Astrocyte (in vitro differentiated cells and primary cell): ENCODE results near the gene ZC3H12C. TPM values are rescaled to one million over a fixed set of nuclear protein-coding genes. Genes with fewer than 3 reads are reported as not detected.
A peak's percentile ranks its signal among the peaks of the same experiment; 100 is the strongest.

Experiments used
- DNase-seq: peaks from one replicate; pipeline ENCODE4 v3.0.0-alpha.2; 2010; ENCODE audit warnings: low read depth
- FAIRE-seq: peaks from 2 replicates; lab custom pipeline; 2011; peaks lifted over from hg19 to GRCh38; lab: Jason Lieb, UNC
- H2AFZ ChIP-seq: 2 replicates; pipeline ENCODE4 v1.6.0; 2012; ENCODE audit warnings: low read depth, low read length, inconsistent platforms
- H3K27ac ChIP-seq: 2 replicates; pipeline ENCODE4 v1.5.1; 2011; ENCODE audit warnings: low read depth, low read length, inconsistent platforms
- H3K27me3 ChIP-seq: 2 replicates; pipeline ENCODE4 v1.6.0; 2011; ENCODE audit warnings: low read length, inconsistent platforms; ENCODE audit not compliant: insufficient read depth
- H3K36me3 ChIP-seq: 2 replicates; pipeline ENCODE4 v1.5.1; 2011; ENCODE audit warnings: low read length, inconsistent platforms; ENCODE audit not compliant: insufficient read depth
- H3K4me1 ChIP-seq: 2 replicates; pipeline ENCODE4 v1.5.1; 2011; ENCODE audit warnings: low read length, inconsistent platforms; ENCODE audit not compliant: insufficient read depth
- H3K4me2 ChIP-seq: 2 replicates; pipeline ENCODE4 v1.6.0; 2012; ENCODE audit warnings: low read length, inconsistent platforms
- H3K4me3 ChIP-seq: 2 replicates; pipeline ENCODE4 v1.5.1; 2011; ENCODE audit warnings: low read depth, mild to moderate bottlenecking, low read length, inconsistent platforms; ENCODE audit not compliant: insufficient read depth
- H3K79me2 ChIP-seq: 2 replicates; pipeline ENCODE4 v1.6.0; 2012; ENCODE audit warnings: mild to moderate bottlenecking, low read length, inconsistent platforms; ENCODE audit not compliant: insufficient read depth
- H3K9ac ChIP-seq: 2 replicates; pipeline ENCODE4 v1.6.0; 2012; ENCODE audit warnings: mild to moderate bottlenecking, low read length, inconsistent platforms
- H3K9me3 ChIP-seq: 2 replicates; pipeline ENCODE4 v1.5.1; 2012; ENCODE audit warnings: low read depth, mild to moderate bottlenecking, low read length, inconsistent platforms; ENCODE audit not compliant: insufficient read depth
- H4K20me1 ChIP-seq: 2 replicates; pipeline ENCODE4 v1.6.0; 2012; ENCODE audit warnings: low read length, inconsistent platforms; ENCODE audit not compliant: insufficient read depth
- H3K27ac Mint-ChIP-seq: one replicate; pipeline ENCODE4 v1.8.0; 2021; ENCODE audit warnings: mild to moderate bottlenecking, mixed read lengths; ENCODE audit not compliant: unreplicated experiment
- H3K27me3 Mint-ChIP-seq: one replicate; pipeline ENCODE4 v1.8.0; 2021; ENCODE audit warnings: low read depth, mixed read lengths; ENCODE audit not compliant: unreplicated experiment
- H3K36me3 Mint-ChIP-seq: one replicate; pipeline ENCODE4 v1.8.0; 2021; ENCODE audit warnings: low read depth, mixed read lengths; ENCODE audit not compliant: unreplicated experiment
- H3K4me1 Mint-ChIP-seq: one replicate; pipeline ENCODE4 v1.8.0; 2021; ENCODE audit warnings: low read depth, mixed read lengths; ENCODE audit not compliant: unreplicated experiment
- H3K4me3 Mint-ChIP-seq: one replicate; pipeline ENCODE4 v1.8.0; 2021; ENCODE audit warnings: mild to moderate bottlenecking, moderate library complexity, mixed read lengths; ENCODE audit not compliant: unreplicated experiment
- H3K9me3 Mint-ChIP-seq: one replicate; pipeline ENCODE4 v1.8.0; 2021; ENCODE audit warnings: mild to moderate bottlenecking, mixed read lengths; ENCODE audit not compliant: unreplicated experiment
- CTCF ChIP-seq: IDR thresholded peaks from 2 replicates; pipeline ENCODE4 v1.5.1; 2011; ENCODE audit warnings: low read depth, mild to moderate bottlenecking, inconsistent platforms, low read length, moderate library complexity; ENCODE audit not compliant: insufficient read depth
- EZH2 ChIP-seq: IDR thresholded peaks from 2 replicates; pipeline ENCODE4 v1.6.1; 2012; ENCODE audit warnings: mild to moderate bottlenecking, low read length, inconsistent platforms; ENCODE audit not compliant: insufficient read depth
- total RNA-seq: library from RNA; stranded (reverse); gene quantifications from 2 replicates; pipeline ENCODE4 v1.2.1, GENCODE V29; 2021

The ZC3H12C gene
- total RNA-seq, 1 donor from 2014 or later, result 12.0 TPM

GRCh38 chr11:110219006-110219785 lies 126.0 kb downstream of the ZC3H12C start:
- H3K27me3 ChIP-seq, result no peaks in the 10 kb centered on the region
- H3K4me1 Mint-ChIP-seq, result peaks cover 12% of the 10 kb centered on the region
- H3K27me3 Mint-ChIP-seq, result no peaks in the 10 kb centered on the region
- H3K4me3 ChIP-seq, result no peak overlapping the region
- H3K36me3 ChIP-seq, result no peaks in the 10 kb centered on the region
- FAIRE-seq (no peak), DNase-seq (peak; percentile 60)
- H3K36me3 Mint-ChIP-seq, result peaks cover 4% of the 10 kb centered on the region
- H3K9me3 Mint-ChIP-seq, result peaks cover 2% of the 10 kb centered on the region
- H3K9me3 ChIP-seq, result no peaks in the 10 kb centered on the region
- TF ChIP-seq CTCF (no peak), EZH2 (no peak)
- H4K20me1 ChIP-seq, result no peaks in the 10 kb centered on the region
- H2AFZ ChIP-seq, result no peak overlapping the region
- no peak overlapping the region for H3K4me3 Mint-ChIP-seq
- no peak overlapping the region for H3K4me2 ChIP-seq
- no peaks in the 10 kb centered on the region for H3K79me2 ChIP-seq
- no peak overlapping the region for H3K27ac ChIP-seq
- no peak overlapping the region for H3K27ac Mint-ChIP-seq
- H3K4me1 ChIP-seq, result no peaks in the 10 kb centered on the region
- no peak overlapping the region for H3K9ac ChIP-seq

Other genes starting within 250 kb of the ZC3H12C start
- gene RDX, start 203.2 kb downstream of the ZC3H12C start, total RNA-seq, result 128 and 132 TPM in 2 replicates